ENCODE results near the gene GPR55. TPM values are rescaled to one million over a fixed set of nuclear protein-coding genes. Genes with fewer than 3 reads are reported as not detected.

The GPR55 gene
- total and polyA plus RNA-seq, 7 donors: 0.01 to 0.32 (median 0.03) TPM; not detected in 4

DNA sequence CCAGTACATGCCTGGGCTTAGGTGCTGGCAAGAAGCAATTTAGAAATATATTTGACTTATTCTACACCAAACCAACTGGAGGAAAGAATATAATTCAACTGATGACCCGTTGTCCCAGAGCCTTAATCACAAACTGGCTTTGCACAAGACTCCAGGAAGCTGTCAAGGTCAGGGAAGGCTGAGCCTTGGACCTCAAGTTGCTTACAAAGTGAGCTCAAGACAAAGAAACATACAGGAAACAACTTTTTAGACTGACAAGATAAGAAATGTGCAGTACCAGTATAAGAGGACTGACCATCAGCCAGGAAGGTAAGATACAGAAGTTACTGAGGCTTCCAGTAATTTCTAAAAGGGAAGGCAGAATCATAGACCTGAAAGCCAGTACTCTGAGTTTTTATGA lies 35.0 kb upstream of the GPR55 start:
- Histone ChIP-seq H3K4me3 (no peak overlapping the region), H3K36me3 (ENCODE audit: insufficient read depth in 1 of 2, low read depth in 1 of 2) (no peaks in the 10 kb centered on the region), H3K9me3 (no peaks in the 10 kb centered on the region), H3K4me1 (peaks cover 9% of the 10 kb centered on the region), H3K27ac (no peak overlapping the region), H3K27me3 (ENCODE audit: insufficient read depth in 3 of 3, low read length in 2 of 3) (peaks cover 0 to 61% (median 4%) of the 10 kb centered on the region in 3 donors)
- WGBS, 3 donors: 46 to 64% (median 58%) methylated on average over 1 of the region's 1 CpG
- DNase-seq (no peak), ATAC-seq (no peak)
- intact Hi-C loops (cut with DNase I): no loop called here
- TF ChIP-seq, protein P1, sequence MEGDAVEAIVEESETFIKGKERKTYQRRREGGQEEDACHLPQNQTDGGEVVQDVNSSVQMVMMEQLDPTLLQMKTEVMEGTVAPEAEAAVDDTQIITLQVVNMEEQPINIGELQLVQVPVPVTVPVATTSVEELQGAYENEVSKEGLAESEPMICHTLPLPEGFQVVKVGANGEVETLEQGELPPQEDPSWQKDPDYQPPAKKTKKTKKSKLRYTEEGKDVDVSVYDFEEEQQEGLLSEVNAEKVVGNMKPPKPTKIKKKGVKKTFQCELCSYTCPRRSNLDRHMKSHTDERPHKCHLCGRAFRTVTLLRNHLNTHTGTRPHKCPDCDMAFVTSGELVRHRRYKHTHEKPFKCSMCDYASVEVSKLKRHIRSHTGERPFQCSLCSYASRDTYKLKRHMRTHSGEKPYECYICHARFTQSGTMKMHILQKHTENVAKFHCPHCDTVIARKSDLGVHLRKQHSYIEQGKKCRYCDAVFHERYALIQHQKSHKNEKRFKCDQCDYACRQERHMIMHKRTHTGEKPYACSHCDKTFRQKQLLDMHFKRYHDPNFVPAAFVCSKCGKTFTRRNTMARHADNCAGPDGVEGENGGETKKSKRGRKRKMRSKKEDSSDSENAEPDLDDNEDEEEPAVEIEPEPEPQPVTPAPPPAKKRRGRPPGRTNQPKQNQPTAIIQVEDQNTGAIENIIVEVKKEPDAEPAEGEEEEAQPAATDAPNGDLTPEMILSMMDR (IDR thresholded peaks at IDR 0.05): no peak

GRCh38 chr2:230958820-230959756 lies 34.0 kb upstream of the GPR55 start:
- no peaks in the 10 kb centered on the region for H3K36me3 ChIP-seq (ENCODE audit: insufficient read depth in 1 of 2, low read depth in 1 of 2)
- TF ChIP-seq, protein P1 (IDR thresholded peaks at IDR 0.05): no peak
- ATAC-seq (no peak), DNase-seq (no peak)
- 83 to 87% (median 87%) methylated on average over 8 of the region's 8 CpGs for WGBS, 3 donors
- intact Hi-C loops (cut with DNase I): no loop called here
- peaks cover 0 to 63% (median 4%) of the 10 kb centered on the region in 3 donors for H3K27me3 ChIP-seq (ENCODE audit: insufficient read depth in 3 of 3, low read length in 2 of 3)
- no peak overlapping the region for H3K27ac ChIP-seq
- no peaks in the 10 kb centered on the region for H3K9me3 ChIP-seq
- no peak overlapping the region for H3K4me3 ChIP-seq
- H3K4me1 ChIP-seq: peaks cover 9% of the 10 kb centered on the region

DNA sequence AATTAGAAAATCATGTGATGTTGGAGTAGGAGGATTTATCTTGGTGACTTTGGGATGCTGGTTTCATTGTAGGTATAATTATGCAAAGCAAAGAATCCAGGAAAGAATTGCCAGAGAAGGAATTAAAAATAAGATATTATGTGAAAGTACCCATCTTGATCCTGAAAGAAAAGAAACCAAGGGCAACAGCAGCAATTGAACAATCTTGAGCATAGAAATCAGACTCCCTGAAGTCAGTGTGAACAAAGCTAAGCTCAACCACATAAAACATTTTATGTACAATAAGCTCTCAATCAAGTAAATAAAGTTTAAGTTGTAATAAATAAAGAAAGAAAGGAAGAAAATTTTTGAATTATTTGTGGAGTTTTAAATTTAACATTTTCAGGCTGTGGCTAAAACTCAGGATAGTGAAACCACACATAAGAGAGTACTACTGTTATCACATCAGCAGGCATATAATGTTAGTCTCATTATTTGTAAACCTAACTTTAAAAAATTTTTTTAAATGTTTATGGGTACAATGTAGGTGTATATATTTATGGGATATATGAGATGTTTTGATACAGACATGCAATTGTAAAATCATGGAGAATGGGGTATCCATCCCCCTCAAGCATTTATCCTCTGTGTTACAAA lies 32.8 kb upstream of the GPR55 start:
- intact Hi-C loops (cut with DNase I): no loop called here
- H3K27ac ChIP-seq: no peak overlapping the region
- DNase-seq: no peak
- H3K4me1 ChIP-seq: peaks cover 9% of the 10 kb centered on the region
- no peak for ATAC-seq
- H3K36me3 ChIP-seq (ENCODE audit: insufficient read depth in 1 of 2, low read depth in 1 of 2): no peaks in the 10 kb centered on the region
- no peaks in the 10 kb centered on the region for H3K9me3 ChIP-seq
- peaks cover 0 to 68% (median 3%) of the 10 kb centered on the region in 3 donors for H3K27me3 ChIP-seq (ENCODE audit: insufficient read depth in 3 of 3, low read length in 2 of 3)
- TF ChIP-seq, protein P1 (IDR thresholded peaks at IDR 0.05): no peak
- H3K4me3 ChIP-seq: peak overlapping the region; percentile 47

GRCh38 chr2:230956827-230957755 lies 32.0 kb upstream of the GPR55 start:
- TF ChIP-seq, protein P1 (IDR thresholded peaks at IDR 0.05): no peak
- Histone ChIP-seq H3K27ac (no peak overlapping the region), H3K4me1 (peaks cover 9% of the 10 kb centered on the region), H3K36me3 (ENCODE audit: insufficient read depth in 1 of 2, low read depth in 1 of 2) (no peaks in the 10 kb centered on the region), H3K9me3 (no peaks in the 10 kb centered on the region), H3K27me3 (ENCODE audit: insufficient read depth in 3 of 3, low read length in 2 of 3) (peaks cover 0 to 68% (median 4%) of the 10 kb centered on the region in 3 donors), H3K4me3 (peak overlapping the region; percentile 47)
- intact Hi-C loops (cut with DNase I): no loop called here
- 12 to 13% (median 13%) methylated on average over 41 to 43 of the region's 43 CpGs for WGBS, 3 donors
- peak in 1 of 2 donors; percentile 38 for DNase-seq
- ATAC-seq: peak in 3 of 4 donors; percentile 50 to 61 (median 54)
